ENCODE results near the gene TNFRSF4. TPM values are rescaled to one million over a fixed set of nuclear protein-coding genes. Genes with fewer than 3 reads are reported as not detected.

Gene TNFRSF4
- total RNA-seq, 1 donor from 2014 or later, result not detected

GRCh38 chr1:1229770-1230169 lies 15.8 kb upstream of the TNFRSF4 start:
- intact Hi-C loops (cut with DNase I), result loop anchor here (10.0 kb wide), 1 partner anchor 105 kb away; no protein-coding TSS in a partner anchor
- H3K4me3 ChIP-seq, result no peak overlapping the region
- no peaks in the 10 kb centered on the region for H3K27me3 ChIP-seq
- TF ChIP-seq CTCF (IDR thresholded peaks at IDR 0.05), result no peak
- no peak for TF ChIP-seq POLR2AphosphoS5 (IDR thresholded peaks at IDR 0.05; ENCODE audit: insufficient read depth in 1 of 2, low read depth in 1 of 2)
- no peak for TF ChIP-seq POLR2A (IDR thresholded peaks at IDR 0.05)
- H3K9me3 ChIP-seq, result no peaks in the 10 kb centered on the region
- H3K36me3 ChIP-seq, result peaks cover 0 to 36% of the 10 kb centered on the region in 2 donors
- peaks cover 50% of the 10 kb centered on the region for H3K4me1 ChIP-seq
- no peak for DNase-seq (ENCODE audit: extremely low spot score in 2 of 2)
- no peak overlapping the region for H3K27ac ChIP-seq

GRCh38 chr1:1228596-1229321 lies 14.8 kb upstream of the TNFRSF4 start:
- peaks cover 0 to 39% of the 10 kb centered on the region in 2 donors for H3K36me3 ChIP-seq
- no peaks in the 10 kb centered on the region for H3K9me3 ChIP-seq
- peaks cover 50% of the 10 kb centered on the region for H3K4me1 ChIP-seq
- TF ChIP-seq CTCF (IDR thresholded peaks at IDR 0.05), result no peak
- no peak for TF ChIP-seq POLR2AphosphoS5 (IDR thresholded peaks at IDR 0.05; ENCODE audit: insufficient read depth in 1 of 2, low read depth in 1 of 2)
- no peak for TF ChIP-seq POLR2A (IDR thresholded peaks at IDR 0.05)
- H3K27ac ChIP-seq, result no peak overlapping the region
- H3K27me3 ChIP-seq, result no peaks in the 10 kb centered on the region
- DNase-seq (ENCODE audit: extremely low spot score in 2 of 2), result no peak
- intact Hi-C loops (cut with DNase I), result no loop called here
- no peak overlapping the region for H3K4me3 ChIP-seq

GRCh38 chr1:1228187-1228586 lies 14.2 kb upstream of the TNFRSF4 start:
- peaks cover 47% of the 10 kb centered on the region for H3K4me1 ChIP-seq
- no peak overlapping the region for H3K4me3 ChIP-seq
- TF ChIP-seq POLR2A (IDR thresholded peaks at IDR 0.05) (no peak), POLR2AphosphoS5 (IDR thresholded peaks at IDR 0.05; ENCODE audit: insufficient read depth in 1 of 2, low read depth in 1 of 2) (no peak), CTCF (IDR thresholded peaks at IDR 0.05) (no peak)
- H3K27me3 ChIP-seq, result no peaks in the 10 kb centered on the region
- H3K9me3 ChIP-seq, result no peaks in the 10 kb centered on the region
- no peak overlapping the region for H3K27ac ChIP-seq
- peaks cover 0 to 45% of the 10 kb centered on the region in 2 donors for H3K36me3 ChIP-seq
- no peak for DNase-seq (ENCODE audit: extremely low spot score in 2 of 2)
- intact Hi-C loops (cut with DNase I), result no loop called here

GRCh38 chr1:1227386-1227785 lies 13.4 kb upstream of the TNFRSF4 start:
- Histone ChIP-seq H3K27ac (no peak overlapping the region), H3K9me3 (no peaks in the 10 kb centered on the region), H3K4me1 (peaks cover 41% of the 10 kb centered on the region), H3K27me3 (no peaks in the 10 kb centered on the region), H3K36me3 (peaks cover 0 to 49% of the 10 kb centered on the region in 2 donors), H3K4me3 (no peak overlapping the region)
- DNase-seq (ENCODE audit: extremely low spot score in 2 of 2), result no peak
- intact Hi-C loops (cut with DNase I), result no loop called here
- TF ChIP-seq POLR2A (IDR thresholded peaks at IDR 0.05) (no peak), POLR2AphosphoS5 (IDR thresholded peaks at IDR 0.05; ENCODE audit: insufficient read depth in 1 of 2, low read depth in 1 of 2) (no peak), CTCF (IDR thresholded peaks at IDR 0.05) (no peak)
